PC-3 (cell line): ENCODE results near the gene PGBD2. TPM values are rescaled to one million over a fixed set of nuclear protein-coding genes. Genes with fewer than 3 reads are reported as not detected.
A peak's percentile ranks its signal among the peaks of the same experiment; 100 is the strongest.

Source experiments
- ATAC-seq: fragments of 200-7000 bp; cut with Tn5 transposase; 2 replicates; pipeline ENCODE4 v1.9.1; 2020; ENCODE audit warnings: mild to moderate bottlenecking, moderate library complexity
- BruUV-seq: library from RNA; stranded (reverse); fragments of 400-500 nt; replicated peaks from 2 replicates; lab custom pipeline; 2021; lab: Mats Ljungman, UMichigan
- CTCF ChIA-PET: fragments of 300-600 bp; sonication (Branson Sonifier 250); formaldehyde crosslinking; loops from one replicate; lab custom pipeline; 2022; ENCODE audit warnings: antibody characterized with exemption; lab: Charles Lee
- POLR2A ChIA-PET: fragments of 300-600 bp; sonication (Branson Sonifier 250); formaldehyde crosslinking; loops from one replicate; lab custom pipeline; 2022; ENCODE audit warnings: antibody characterized with exemption; ENCODE audit not compliant: unreplicated experiment; lab: Charles Lee
- DNase-seq: peaks from one replicate; pipeline ENCODE4 v3.0.0-alpha.2; 2015
- H2AFZ ChIP-seq: fragments of 300-600 bp; sonication (generic); 2 replicates; pipeline ENCODE4 v1.6.0; 2016; ENCODE audit warnings: antibody characterized with exemption, low read length
- H3F3A ChIP-seq: fragments of 300-600 bp; sonication (generic); one replicate; pipeline ENCODE4 v1.6.0; 2017; ENCODE audit warnings: antibody characterized with exemption, low read length, control low read depth, mild to moderate bottlenecking; ENCODE audit not compliant: unreplicated experiment
- H3K27ac ChIP-seq: fragments of 300-600 bp; sonication (generic); 2 replicates; pipeline ENCODE4 v1.5.1; 2016; ENCODE audit warnings: mild to moderate bottlenecking, low read length
- H3K27me3 ChIP-seq: fragments of 300-600 bp; sonication (generic); 2 replicates; pipeline ENCODE4 v1.6.1; 2016; ENCODE audit warnings: low read length, mixed read lengths
- H3K36me3 ChIP-seq: fragments of 300-600 bp; sonication (generic); 2 replicates; pipeline ENCODE4 v1.6.1; 2016; ENCODE audit warnings: low read depth, mixed run types, low read length, mixed read lengths
- H3K4me1 ChIP-seq: fragments of 300-600 bp; sonication (generic); 2 replicates; pipeline ENCODE4 v1.5.1; 2016; ENCODE audit warnings: low read length; ENCODE audit not compliant: insufficient read depth
- H3K4me2 ChIP-seq: fragments of 300-600 bp; sonication (generic); 2 replicates; pipeline ENCODE4 v1.6.0; 2016; ENCODE audit warnings: low read length
- H3K4me3 ChIP-seq: fragments of 300-600 bp; sonication (generic); 2 replicates; pipeline ENCODE4 v1.5.1; 2016; ENCODE audit warnings: mild to moderate bottlenecking, low read length, mixed read lengths
- H3K79me2 ChIP-seq: fragments of 300-600 bp; sonication (generic); 2 replicates; pipeline ENCODE4 v1.6.1; 2017; ENCODE audit warnings: low read length, mixed read lengths
- H3K9ac ChIP-seq: fragments of 300-600 bp; sonication (generic); 2 replicates; pipeline ENCODE4 v1.6.0; 2016; ENCODE audit warnings: mild to moderate bottlenecking, low read length
- H3K9me2 ChIP-seq: fragments of 300-600 bp; sonication (generic); replicated peaks from 2 replicates; pipeline ENCODE4 v1.6.1; 2016; ENCODE audit warnings: mixed run types, low read length, mixed read lengths
- H3K9me3 ChIP-seq: fragments of 300-600 bp; sonication (generic); 2 replicates; pipeline ENCODE4 v1.6.1; 2016; ENCODE audit warnings: low read length, mixed read lengths
- H4K20me1 ChIP-seq: fragments of 300-600 bp; sonication (generic); 2 replicates; pipeline ENCODE4 v1.6.1; 2016; ENCODE audit warnings: low read length, mixed read lengths
- CTCF ChIP-seq: fragments of 300-600 bp; sonication (generic); conservative IDR thresholded peaks from 2 replicates; pipeline ENCODE4 v1.5.1; 2017; ENCODE audit warnings: antibody characterized with exemption, low read depth, mild to moderate bottlenecking, low read length
- EZH2 ChIP-seq: fragments of 300-600 bp; sonication (generic); IDR thresholded peaks from one replicate; pipeline ENCODE4 v1.6.1; 2017; ENCODE audit warnings: antibody characterized with exemption, mild to moderate bottlenecking, low read length; ENCODE audit not compliant: unreplicated experiment
- EZH2phosphoT487 ChIP-seq: fragments of 300-600 bp; sonication (generic); IDR thresholded peaks from 2 replicates; pipeline ENCODE4 v1.6.1; 2018; ENCODE audit warnings: mild to moderate bottlenecking, antibody characterized with exemption, low read length, borderline replicate concordance
- intact Hi-C: fragments of 100-400 bp; cut with micrococcal nuclease; formaldehyde crosslinking; loops from 2 replicates; pipeline ENCODE4 v1.9.0; 2023
- total RNA-seq: library from RNA; depleted of rRNA; stranded (reverse); fragments of >200 nt; gene quantifications from 2 replicates; pipeline ENCODE4 v1.2.3, GENCODE V29; 2014

PGBD2 gene
- total RNA-seq, 1 experiment from 2014 or later, result 6.5 TPM

DNA sequence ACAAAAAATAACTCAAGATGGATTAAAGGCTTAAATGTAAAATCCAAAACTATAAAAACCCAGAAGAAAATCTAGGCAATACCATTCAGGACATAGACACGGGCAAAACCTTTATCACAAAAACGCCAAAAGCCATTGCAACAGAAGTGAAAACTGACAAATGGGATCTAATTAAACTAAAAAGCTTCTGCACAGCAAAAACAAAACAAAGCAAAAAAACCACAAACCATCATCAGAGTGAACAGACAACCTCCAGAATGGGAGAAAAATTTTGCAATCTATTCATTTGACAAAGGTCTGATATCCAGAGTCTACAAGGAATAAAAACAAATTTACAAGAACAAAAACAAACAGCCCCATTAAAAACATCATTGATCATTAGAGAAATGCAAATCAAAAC is 4.5 kb upstream of the PGBD2 start:
- Histone ChIP-seq H4K20me1 (no peaks in the 10 kb centered on the region), H3K79me2 (no peaks in the 10 kb centered on the region), H3K36me3 (no peaks in the 10 kb centered on the region), H3K9me2 (no peaks in the 10 kb centered on the region), H3K9ac (no peak overlapping the region), H2AFZ (no peak overlapping the region), H3K27me3 (peaks cover 15% of the 10 kb centered on the region; the same call in 1 of the 2 replicates), H3K4me2 (no peak overlapping the region), H3K4me3 (no peak overlapping the region), H3K4me1 (peaks cover 4% of the 10 kb centered on the region; the same call in 1 of the 2 replicates), H3K9me3 (no peaks in the 10 kb centered on the region), H3F3A (no peaks in the 10 kb centered on the region), H3K27ac (no peak overlapping the region)
- ATAC-seq (no peak), DNase-seq (no peak)
- no TSS peak for BruUV-seq
- intact Hi-C loops, result no loop called here
- ChIA-PET CTCF (no interaction called here), POLR2A (no interaction called here)
- TF ChIP-seq EZH2phosphoT487 (no peak), CTCF (no peak), EZH2 (no peak)

DNA sequence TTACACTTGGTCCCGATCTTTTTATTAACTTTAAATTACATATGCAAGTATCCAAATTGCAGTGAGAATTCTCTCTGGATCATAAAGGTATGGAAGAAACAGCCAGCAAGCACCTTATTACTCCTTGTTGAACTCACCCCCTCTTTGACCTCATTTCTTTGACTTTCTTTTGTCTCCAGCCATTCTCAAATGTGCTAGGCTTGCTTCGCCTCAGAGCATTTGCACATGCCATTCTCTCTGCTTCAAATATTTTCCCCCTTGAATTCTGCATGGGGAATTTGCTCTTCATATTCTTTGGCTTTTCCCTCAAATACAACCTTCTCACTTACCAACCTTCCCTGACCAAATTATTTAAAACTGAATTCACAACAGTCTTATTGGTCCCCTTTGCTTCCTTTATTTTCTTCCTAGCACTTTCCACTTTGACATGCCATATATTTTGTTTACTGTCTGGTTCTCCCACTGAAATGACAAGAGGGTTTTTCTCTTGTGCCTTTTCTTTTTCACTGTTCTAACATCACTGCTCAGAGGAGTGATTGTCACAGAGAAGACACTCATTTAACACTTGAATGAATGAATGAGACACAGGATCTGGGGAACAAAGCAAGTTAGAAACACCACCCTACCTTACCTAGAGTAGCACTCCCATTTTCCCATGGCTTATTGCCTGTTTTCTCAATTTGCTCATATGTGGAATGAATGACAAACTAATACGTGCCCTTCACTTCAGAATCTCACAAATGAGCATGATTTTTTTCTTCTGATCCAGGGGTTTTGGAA is 1.4 kb upstream of the PGBD2 start:
- no TSS peak for BruUV-seq
- H3K4me1 ChIP-seq, result peaks cover 12% of the 10 kb centered on the region; the same call in 1 of the 2 replicates
- no peaks in the 10 kb centered on the region for H3K9me3 ChIP-seq
- ATAC-seq (no peak), DNase-seq (no peak)
- H3K27me3 ChIP-seq, result peaks cover 9% of the 10 kb centered on the region; the same call in 1 of the 2 replicates
- H4K20me1 ChIP-seq, result no peaks in the 10 kb centered on the region
- no peak overlapping the region for H2AFZ ChIP-seq
- intact Hi-C loops, result no loop called here
- TF ChIP-seq EZH2phosphoT487 (no peak), CTCF (no peak), EZH2 (no peak)
- no peaks in the 10 kb centered on the region for H3K9me2 ChIP-seq
- ChIA-PET POLR2A (no interaction called here), CTCF (interaction anchor here (0.7 kb wide), 1 partner anchor 66 kb away, joined by 4 read pairs; no protein-coding TSS in a partner anchor)
- no peak overlapping the region for H3K4me3 ChIP-seq
- no peak overlapping the region for H3K27ac ChIP-seq
- peaks cover 16% of the 10 kb centered on the region for H3K79me2 ChIP-seq
- no peak overlapping the region for H3K9ac ChIP-seq
- no peaks in the 10 kb centered on the region for H3K36me3 ChIP-seq
- H3F3A ChIP-seq, result no peaks in the 10 kb centered on the region
- no peak overlapping the region for H3K4me2 ChIP-seq

DNA sequence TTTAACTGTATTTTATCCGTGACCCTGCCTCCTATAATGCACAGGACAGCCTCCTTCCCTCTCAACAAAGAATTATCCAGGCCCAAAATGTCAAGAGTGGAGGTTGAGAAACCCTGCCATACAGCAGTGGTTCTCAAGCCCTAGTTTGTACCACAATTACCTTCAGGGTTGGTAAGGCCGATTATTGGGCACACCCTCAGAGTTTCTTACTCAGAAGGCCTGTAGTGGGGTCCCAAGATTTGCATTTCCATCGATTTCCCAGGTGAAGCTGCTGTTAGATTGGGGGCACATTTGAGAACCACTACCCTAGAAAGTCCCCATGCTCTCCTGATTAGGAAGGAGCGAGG is 400 bp upstream of the PGBD2 start:
- peak overlapping the region; percentile 79 for H3K4me3 ChIP-seq
- ATAC-seq (no peak), DNase-seq (no peak)
- peaks cover 12% of the 10 kb centered on the region; the same call in 1 of the 2 replicates for H3K4me1 ChIP-seq
- H3K27ac ChIP-seq, result peak overlapping the region; percentile 2; the same call in 1 of the 2 replicates
- H3K79me2 ChIP-seq, result peaks cover 16% of the 10 kb centered on the region
- no peaks in the 10 kb centered on the region for H4K20me1 ChIP-seq
- ChIA-PET CTCF (no interaction called here), POLR2A (no interaction called here)
- H3K9me2 ChIP-seq, result no peaks in the 10 kb centered on the region
- peak overlapping the region; percentile 88 for H2AFZ ChIP-seq
- peak overlapping the region; percentile 94 for H3K4me2 ChIP-seq
- TSS peak; percentile 94 for BruUV-seq
- H3K9ac ChIP-seq, result peak overlapping the region; percentile 68
- no peaks in the 10 kb centered on the region for H3K36me3 ChIP-seq
- TF ChIP-seq EZH2phosphoT487 (no peak), CTCF (no peak), EZH2 (no peak)
- no peaks in the 10 kb centered on the region for H3F3A ChIP-seq
- intact Hi-C loops, result loop anchor here (1.0 to 2.0 kb wide), 4 partner anchors 19 to 79 kb away; partner anchors contain the start of gene ZNF692
- peaks cover 5% of the 10 kb centered on the region; the same call in 1 of the 2 replicates for H3K27me3 ChIP-seq
- no peaks in the 10 kb centered on the region for H3K9me3 ChIP-seq
